ENCODE data around the gene SASS6.
"Not testable (repeated sequence)": the region's sequence is repeated elsewhere in the genome, so short reads cannot be mapped to it uniquely, and the experiment has no call there.

Gene SASS6

GRCh38 chr1:100107696-100108095, 25.0 kb downstream of the SASS6 start:
- DNase-seq, result no peak

DNA sequence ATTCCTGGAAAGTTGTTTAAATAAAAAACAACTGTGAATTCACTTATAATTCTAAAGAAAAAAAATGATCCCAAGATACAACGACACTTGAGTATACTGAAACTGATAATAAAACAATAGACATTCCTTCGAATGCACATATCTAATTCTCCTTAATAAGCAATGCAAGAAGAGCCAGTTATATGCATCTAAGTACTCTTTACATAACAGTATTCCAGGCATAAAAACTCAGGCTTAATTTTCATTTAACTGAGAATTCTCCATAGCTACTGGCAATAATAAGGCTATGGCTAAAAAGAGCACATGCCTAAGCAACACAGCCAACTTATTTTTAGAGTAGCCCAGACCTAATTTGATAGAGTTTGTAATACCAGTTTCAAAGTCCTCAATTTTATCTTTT, 31.2 kb downstream of the SASS6 start:
- no peak for DNase-seq

DNA sequence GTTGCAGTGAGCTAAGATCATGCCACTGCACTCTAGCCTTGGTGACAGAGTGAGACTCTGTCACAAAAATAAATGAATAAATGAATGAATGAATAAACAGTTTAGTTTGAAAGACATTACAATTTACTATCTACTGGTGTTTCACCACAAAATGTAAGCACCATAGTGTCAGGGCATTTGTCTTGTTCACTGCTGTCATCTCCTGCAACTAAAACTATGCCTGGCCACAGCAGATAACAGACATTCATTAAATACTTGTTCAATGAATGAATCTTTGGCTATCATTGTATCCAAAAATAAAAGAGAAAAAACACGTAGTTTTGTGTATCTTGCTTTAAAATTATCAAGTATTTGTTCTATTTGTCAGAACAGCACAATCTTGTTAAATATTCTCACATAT, 32.5 kb downstream of the SASS6 start:
- no peak for DNase-seq

DNA sequence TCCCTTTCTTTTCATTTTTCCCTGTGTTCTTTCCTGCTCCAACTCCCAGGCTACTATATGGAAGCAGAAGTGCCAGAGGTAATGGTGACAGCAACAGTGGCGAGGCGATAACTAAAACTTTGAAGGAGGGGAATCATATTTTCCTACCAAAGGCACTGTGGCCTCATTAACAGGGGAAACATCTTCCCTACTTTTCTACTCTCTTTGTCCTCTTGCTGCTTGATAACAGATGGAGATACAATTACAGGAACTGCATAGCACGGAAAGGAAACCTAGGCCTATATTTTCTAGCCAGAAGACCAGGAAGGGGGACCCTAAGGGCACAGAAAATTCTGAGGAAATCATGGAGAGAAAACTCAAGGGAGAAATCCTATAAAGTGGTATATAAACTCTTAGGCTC, 42.3 kb downstream of the SASS6 start:
- DNase-seq, result no peak

DNA sequence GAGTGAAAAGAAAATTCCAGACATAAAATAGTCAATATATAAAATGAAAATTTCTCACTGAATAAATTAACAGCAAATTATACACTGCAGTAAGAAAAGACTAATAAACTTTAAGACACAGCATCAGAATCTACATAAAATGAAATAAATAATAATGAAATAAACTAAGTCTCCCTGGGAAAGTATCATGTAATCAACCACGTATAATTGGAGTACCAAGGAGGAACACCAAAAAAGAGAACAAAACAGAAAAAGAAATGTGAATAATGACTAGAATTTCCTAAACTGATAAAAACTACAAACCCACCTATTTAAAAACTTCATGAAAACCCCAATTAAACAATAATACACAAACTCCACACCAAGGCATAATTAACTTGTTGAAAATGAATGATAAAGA, 43.6 kb downstream of the SASS6 start:
- DNase-seq, result no peak

- DNase-seq, result no peak
These were observed 45.3 kb downstream of the SASS6 start for GRCh38 chr1:100087396-100087795.

- no peak for DNase-seq
These were observed 52.4 kb downstream of the SASS6 start for GRCh38 chr1:100080331-100080730.

GRCh38 chr1:100077531-100077930, 55.2 kb downstream of the SASS6 start:
- no peak for DNase-seq

GRCh38 chr1:100076744-100077143, 56.0 kb downstream of the SASS6 start:
- DNase-seq, result no peak

DNA sequence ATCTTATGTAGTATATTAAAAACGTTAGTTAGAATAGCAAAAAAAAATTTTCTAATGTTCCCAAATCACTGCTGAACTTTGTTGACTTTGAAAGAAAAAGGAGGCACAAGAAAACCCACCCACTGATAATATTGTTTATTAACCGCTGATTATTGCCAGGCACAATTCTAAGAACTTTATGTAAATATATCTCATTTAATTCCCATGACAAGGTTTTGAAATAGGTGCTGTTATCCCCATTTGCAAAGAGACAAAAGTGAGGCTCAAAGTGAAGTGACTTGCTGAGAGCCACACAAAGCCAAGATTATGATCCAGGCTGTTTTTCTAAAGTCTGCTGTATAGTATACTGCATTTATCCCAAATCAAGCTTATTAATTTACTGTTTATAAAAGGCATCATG, 56.4 kb downstream of the SASS6 start:
- no peak for DNase-seq

DNA sequence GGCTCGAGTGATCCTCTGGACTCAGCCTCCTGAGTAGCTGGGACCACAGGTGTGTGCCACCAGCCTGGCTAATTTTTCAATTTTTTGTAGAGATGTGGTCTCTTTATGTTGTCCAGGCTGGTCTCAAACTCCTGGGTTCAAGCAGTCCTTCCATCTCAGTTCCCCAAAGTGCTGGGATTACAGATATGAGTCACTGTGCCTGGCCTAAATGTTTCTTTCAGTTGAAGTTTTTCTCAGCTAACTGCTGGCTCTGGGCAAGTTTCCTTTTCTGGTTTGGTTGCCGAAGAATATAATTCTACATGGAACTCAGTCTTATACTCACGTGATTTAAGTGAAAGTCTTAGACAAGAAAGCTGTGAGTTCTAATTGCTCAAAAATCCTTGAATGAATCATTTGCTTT, 57.0 kb downstream of the SASS6 start:
- DNase-seq, result no peak

- no peak for DNase-seq
These were observed 57.9 kb downstream of the SASS6 start for GRCh38 chr1:100074604-100075395.

- DNase-seq, result no peak
These were observed 59.2 kb downstream of the SASS6 start for GRCh38 chr1:100073531-100073930.

GRCh38 chr1:100070201-100070939, 62.4 kb downstream of the SASS6 start:
- DNase-seq, result no peak

- DNase-seq, result no peak
These were observed 66.8 kb downstream of the SASS6 start for GRCh38 chr1:100065969-100066227.

DNA sequence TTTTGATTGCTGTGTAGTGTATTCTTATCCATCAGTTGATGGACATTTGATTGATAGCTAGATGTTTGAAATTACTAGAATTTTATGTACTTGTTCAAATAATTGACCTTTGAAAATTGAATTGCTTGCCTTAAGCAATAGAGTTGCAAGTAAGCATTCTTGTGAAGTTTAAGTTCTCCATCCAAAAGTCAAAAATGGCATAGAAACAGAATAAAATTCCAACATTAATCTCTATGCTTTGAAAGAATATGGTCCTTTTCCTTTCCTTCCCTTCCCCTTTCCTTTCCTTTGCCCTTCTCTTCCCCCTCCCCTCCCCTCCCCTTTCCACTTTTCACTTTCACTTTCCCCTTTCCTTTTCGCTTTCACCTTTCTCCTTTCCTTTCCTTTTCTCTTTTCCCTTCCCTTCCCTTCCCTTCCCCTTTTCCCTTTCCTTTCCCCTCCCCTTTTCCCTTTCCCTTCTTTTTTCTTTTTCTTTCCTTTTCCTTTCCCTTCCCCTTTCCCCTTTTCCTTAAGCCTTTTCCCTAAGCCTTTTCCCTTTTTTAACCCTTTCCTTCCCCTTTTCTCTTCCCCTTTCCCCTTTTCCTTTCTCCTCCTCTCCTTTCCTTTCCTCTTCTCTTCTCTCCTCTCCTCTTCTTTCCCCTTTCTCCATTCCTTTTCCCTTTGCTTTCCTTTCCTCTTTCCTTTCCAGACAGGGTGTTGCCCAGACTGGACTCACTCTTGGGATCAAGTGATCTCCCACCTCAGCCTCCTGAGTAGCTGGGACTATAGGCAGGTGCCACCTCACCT, 67.4 kb downstream of the SASS6 start:
- DNase-seq, result no peak

GRCh38 chr1:100061681-100062080, 71.0 kb downstream of the SASS6 start:
- DNase-seq, result no peak

- no peak for DNase-seq
These were observed 79.0 kb downstream of the SASS6 start for GRCh38 chr1:100053727-100054126.

DNA sequence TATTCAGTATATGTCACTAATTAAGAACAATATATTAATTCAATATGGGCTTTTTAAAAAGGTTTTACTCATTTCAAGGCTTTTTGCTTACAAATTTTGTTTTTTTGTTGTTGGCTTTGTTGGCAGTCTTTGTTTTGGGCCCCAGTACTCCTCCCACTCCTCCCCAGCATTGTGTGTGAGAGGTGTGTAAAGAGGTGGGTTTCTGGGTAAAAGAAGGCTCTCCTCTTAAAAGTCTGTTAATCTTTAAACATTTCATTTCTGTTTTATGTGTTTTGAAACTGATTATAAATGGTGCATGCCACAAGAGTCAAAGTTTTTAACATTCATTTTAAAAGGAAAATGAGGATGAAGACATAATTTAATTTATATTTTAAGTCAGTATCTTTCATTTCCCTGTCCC, 79.6 kb downstream of the SASS6 start:
- DNase-seq, result no peak

DNA sequence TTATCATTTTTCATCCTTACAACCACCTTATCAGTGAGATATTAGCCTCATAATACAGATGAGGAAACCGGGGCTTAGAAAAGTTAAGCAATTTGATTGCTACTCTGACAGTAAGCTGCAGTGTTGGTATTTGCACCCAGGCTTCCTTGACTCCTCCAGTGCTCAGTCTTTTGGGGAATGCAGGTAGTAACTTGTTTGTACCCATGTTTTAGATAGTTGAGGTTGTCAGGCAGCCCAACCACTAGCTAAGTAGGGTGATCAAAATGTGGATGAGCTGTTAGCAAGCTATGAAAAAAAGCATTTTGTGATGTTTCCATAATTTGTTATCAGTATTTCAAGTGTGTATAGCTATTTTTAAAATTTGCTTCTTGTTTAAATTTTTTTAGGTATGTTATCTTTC, 80.8 kb downstream of the SASS6 start:
- no peak for DNase-seq

GRCh38 chr1:100051401-100051800, 81.3 kb downstream of the SASS6 start:
- DNase-seq, result no peak

DNA sequence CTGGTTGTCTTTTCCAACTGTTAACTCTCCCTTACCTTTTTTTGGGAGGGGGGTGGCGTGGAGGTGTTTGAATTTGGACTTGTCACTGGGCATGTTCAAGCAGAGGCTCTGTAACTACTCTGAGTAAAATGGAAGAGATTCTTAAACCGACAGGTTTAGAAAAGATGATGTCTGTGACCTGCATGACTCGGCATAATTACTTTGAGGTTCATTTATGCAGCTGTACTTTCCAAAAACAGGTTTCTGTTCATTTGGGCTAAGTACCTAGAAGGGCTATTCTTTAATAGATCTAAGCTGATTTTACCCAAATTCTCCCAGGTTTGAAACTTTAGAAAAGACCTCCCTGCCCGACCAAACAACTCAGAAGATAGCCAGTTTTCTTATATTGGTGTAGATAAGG, 82.6 kb downstream of the SASS6 start:
- DNase-seq, result no peak

DNA sequence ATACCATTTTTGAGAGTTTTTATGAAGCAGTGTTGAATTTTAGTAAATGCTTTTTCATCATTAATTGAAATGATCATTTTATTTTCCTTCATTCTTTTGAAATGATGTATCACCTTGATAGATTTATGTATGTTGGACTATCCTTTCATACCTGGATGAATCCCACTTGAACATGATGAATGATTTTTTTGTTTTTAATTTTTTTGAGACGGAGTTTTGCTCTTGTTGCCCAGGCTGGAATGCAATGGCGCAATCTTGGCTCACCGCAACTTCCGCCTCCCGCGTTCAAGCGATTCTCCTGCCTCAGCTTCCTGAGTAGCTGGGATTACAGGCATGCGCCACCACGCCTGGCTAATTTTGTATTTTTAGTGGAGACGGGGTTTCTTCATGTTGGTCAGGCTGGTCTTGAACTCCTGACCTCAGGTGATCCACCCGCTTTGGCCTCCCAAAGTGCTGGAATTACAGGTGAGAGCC, 85.5 kb downstream of the SASS6 start:
- not testable (repeated sequence) for DNase-seq

- DNase-seq, result no peak
These were observed 87.5 kb downstream of the SASS6 start for GRCh38 chr1:100045206-100045605.
